Kidney (tissue), 14 donors: ENCODE measurements around the gene JPH3. TPM values are rescaled to one million over a fixed set of nuclear protein-coding genes. Genes with fewer than 3 reads are reported as not detected.

ENCODE experiments used
- DNase-seq, 5 donors: peaks; one replicate each; pipeline ENCODE4 v3.0.0-alpha.2; 2013 to 2020
- FAIRE-seq: peaks from 2 replicates; lab custom pipeline; 2012; peaks lifted over from hg19 to GRCh38; lab: Jason Lieb, UNC
- H3K27ac ChIP-seq, 2 donors: one replicate each; pipeline ENCODE4 v1.7.0; 2013; ENCODE audit warnings: low read depth in 2 of 2, low read length in 2 of 2, inconsistent platforms in 1 of 2
- H3K27me3 ChIP-seq: one replicate; pipeline ENCODE4 v1.7.1; 2013; ENCODE audit warnings: low read length, inconsistent platforms; ENCODE audit not compliant: control insufficient read depth, insufficient read depth
- H3K36me3 ChIP-seq, 3 donors: one replicate each; pipeline versions ENCODE4 v1.7.0 to v1.7.1; 2013; ENCODE audit warnings: low read length in 3 of 3, control low read depth in 1 of 3, inconsistent platforms in 1 of 3; ENCODE audit not compliant: insufficient read depth in 3 of 3, control insufficient read depth in 2 of 3
- H3K4me1 ChIP-seq, 3 donors: one replicate each; pipeline versions ENCODE4 v1.7.0 to v1.7.1; 2013; ENCODE audit warnings: low read length in 3 of 3, inconsistent platforms in 1 of 3, low read depth in 1 of 3; ENCODE audit not compliant: control insufficient read depth in 2 of 3, insufficient read depth in 2 of 3
- H3K4me3 ChIP-seq, 3 donors: one replicate each; pipeline versions ENCODE4 v1.7.0 to v1.8.1; 2013; ENCODE audit warnings: low read length in 3 of 3, control low read depth in 1 of 3, inconsistent platforms in 1 of 3
- H3K9ac ChIP-seq, 3 donors: one replicate each; pipeline versions ENCODE4 v1.7.0 to v1.7.1; 2013; ENCODE audit warnings: low read length in 3 of 3, control low read depth in 1 of 3, inconsistent platforms in 1 of 3
- H3K9me3 ChIP-seq, 3 donors: one replicate each; pipeline versions ENCODE4 v1.7.0 to v1.7.1; 2013; ENCODE audit warnings: low read length in 3 of 3, control low read depth in 1 of 3, inconsistent platforms in 1 of 3; ENCODE audit not compliant: control insufficient read depth in 2 of 3, insufficient read depth in 1 of 3
- intact Hi-C: fragments of 100-400 bp; cut with DNase I; formaldehyde crosslinking; loops from one replicate; pipeline ENCODE4 v1.11.1; 2022
- polyA plus RNA-seq: library from polyadenylated mRNA; stranded (reverse); fragments of 350-450 nt; fragmentation: Illumina TruSeq; extraction: RNeasy Lipid Tissue Mini Kit (QIAGEN cat#74804); gene quantifications from one replicate; pipeline ENCODE4 v1.2.3, GENCODE V29; 2014; ENCODE audit warnings: low read depth, low replicate concordance; ENCODE audit not compliant: insufficient read depth
- total RNA-seq: library from RNA; stranded (reverse); fragmentation: NEBNext Ultra II Directional; extraction: Animal tissue kit (Norgen Biotek cat#: 25700); gene quantifications from one replicate; pipeline ENCODE4 v1.2.1, GENCODE V29; 2021
- TF ChIP-seq, protein P1 (sequence below): IDR thresholded peaks from 3 replicates; pipeline ENCODE4 v1.5.1; 2012; ENCODE audit warnings: mild to moderate bottlenecking, moderate library complexity, borderline replicate concordance; ENCODE audit not compliant: insufficient read depth; ENCODE audit errors: extremely low read depth
- donor health status: control.
- donor health status: control.
- donor health status: control.
- donor health status: control.
- donor health status: control.
- donor health status: DM: yes; HTN: yes; CAD: no.
- donor health status: Normal renal cell carcinoma (clear cell type).

JPH3 gene
- total and polyA plus RNA-seq, 2 donors from 2014 or later: 0.69 TPM; not detected in 1

DNA sequence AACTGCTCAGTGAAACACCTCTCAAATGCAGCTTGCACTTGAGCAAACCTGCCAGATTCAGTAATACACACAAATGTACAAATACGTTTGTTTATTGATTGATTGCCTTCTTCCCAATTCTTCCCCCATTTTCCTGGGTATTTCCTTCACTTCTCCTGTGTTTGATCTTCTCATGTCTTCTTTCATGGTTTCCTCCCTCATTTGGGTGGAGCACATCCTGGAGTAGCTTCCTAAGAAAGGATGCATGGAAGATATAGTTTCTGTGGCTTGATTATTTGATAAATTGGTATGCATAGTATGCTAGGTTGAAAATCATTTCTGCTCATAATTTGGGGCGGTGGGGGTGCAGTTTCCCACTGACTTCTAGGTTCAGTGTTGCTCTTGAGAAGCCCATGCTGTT lies 28.8 kb downstream of the JPH3 start:
- no peak for FAIRE-seq
- intact Hi-C loops: no loop called here

DNA sequence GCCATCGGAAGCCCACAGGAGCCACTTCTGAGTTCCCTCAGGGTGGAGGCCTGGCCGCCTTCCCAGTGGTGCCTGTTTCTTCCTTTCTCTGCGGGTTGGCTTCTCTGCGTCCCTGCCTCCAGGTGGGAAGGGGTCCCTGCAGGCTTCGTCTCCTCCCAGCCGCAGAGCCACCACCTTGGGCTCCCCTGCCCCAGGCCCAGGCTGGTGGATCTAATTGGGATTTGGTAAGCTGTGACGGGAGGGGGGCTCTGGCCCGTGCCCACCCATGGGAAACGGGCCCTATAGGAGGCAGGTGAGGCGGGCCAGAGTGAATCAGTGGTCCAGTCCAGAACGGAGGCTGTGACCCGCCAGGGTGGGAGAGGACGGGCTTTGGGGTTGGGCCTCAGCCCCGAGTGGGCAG lies 32.1 kb downstream of the JPH3 start:
- FAIRE-seq (no peak), DNase-seq (no peak)
- Histone ChIP-seq H3K9ac (no peak overlapping the region), H3K4me1 (peaks cover 0 to 12% (median 0%) of the 10 kb centered on the region in 3 donors), H3K36me3 (no peaks in the 10 kb centered on the region), H3K4me3 (no peak overlapping the region), H3K27ac (no peak overlapping the region), H3K27me3 (no peaks in the 10 kb centered on the region), H3K9me3 (peaks cover 0 to 9% (median 6%) of the 10 kb centered on the region in 3 donors)
- intact Hi-C loops: no loop called here
- TF ChIP-seq, protein P1, sequence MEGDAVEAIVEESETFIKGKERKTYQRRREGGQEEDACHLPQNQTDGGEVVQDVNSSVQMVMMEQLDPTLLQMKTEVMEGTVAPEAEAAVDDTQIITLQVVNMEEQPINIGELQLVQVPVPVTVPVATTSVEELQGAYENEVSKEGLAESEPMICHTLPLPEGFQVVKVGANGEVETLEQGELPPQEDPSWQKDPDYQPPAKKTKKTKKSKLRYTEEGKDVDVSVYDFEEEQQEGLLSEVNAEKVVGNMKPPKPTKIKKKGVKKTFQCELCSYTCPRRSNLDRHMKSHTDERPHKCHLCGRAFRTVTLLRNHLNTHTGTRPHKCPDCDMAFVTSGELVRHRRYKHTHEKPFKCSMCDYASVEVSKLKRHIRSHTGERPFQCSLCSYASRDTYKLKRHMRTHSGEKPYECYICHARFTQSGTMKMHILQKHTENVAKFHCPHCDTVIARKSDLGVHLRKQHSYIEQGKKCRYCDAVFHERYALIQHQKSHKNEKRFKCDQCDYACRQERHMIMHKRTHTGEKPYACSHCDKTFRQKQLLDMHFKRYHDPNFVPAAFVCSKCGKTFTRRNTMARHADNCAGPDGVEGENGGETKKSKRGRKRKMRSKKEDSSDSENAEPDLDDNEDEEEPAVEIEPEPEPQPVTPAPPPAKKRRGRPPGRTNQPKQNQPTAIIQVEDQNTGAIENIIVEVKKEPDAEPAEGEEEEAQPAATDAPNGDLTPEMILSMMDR: no peak

More for the DNA sequence above, 28.8 kb downstream of the JPH3 start:
- no peak for DNase-seq
- Histone ChIP-seq H3K36me3 (no peaks in the 10 kb centered on the region), H3K27me3 (no peaks in the 10 kb centered on the region), H3K9me3 (peaks cover 0 to 9% (median 6%) of the 10 kb centered on the region in 3 donors), H3K4me3 (no peak overlapping the region), H3K9ac (no peak overlapping the region), H3K27ac (no peak overlapping the region), H3K4me1 (peaks cover 0 to 7% (median 0%) of the 10 kb centered on the region in 3 donors)
- TF ChIP-seq, protein P1: no peak

DNA sequence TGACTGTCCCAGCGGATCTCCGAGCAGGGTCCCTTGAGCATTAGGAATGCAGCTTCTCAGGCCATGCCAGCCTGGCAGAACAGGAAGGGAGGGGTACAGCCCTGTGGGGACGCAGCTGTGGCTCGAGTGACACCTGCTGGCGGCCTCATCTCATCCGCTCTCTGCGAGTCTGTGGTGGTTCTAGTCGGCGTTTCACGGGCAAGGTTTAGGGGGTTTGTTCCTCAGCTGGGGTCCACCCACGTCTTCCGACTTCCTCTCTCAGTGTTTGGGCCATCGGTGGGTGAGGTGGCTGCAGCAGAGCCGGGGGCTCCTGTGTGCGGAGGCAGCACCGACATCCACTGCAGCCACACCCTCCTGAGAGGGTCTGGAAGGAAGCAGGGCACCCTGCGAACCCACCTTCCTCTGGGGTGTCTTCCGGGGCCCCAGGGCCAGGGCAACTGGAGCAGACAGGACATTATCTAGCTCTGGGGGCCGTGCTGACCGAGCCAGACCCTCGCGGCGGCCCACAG lies 33.3 kb downstream of the JPH3 start:
- DNase-seq (peak; percentile 60 to 85 (median 63)), FAIRE-seq (no peak)
- intact Hi-C loops: no loop called here
- Histone ChIP-seq H3K9ac (no peak overlapping the region), H3K27ac (no peak overlapping the region), H3K27me3 (no peaks in the 10 kb centered on the region), H3K4me1 (peaks cover 0 to 12% (median 0%) of the 10 kb centered on the region in 3 donors), H3K36me3 (no peaks in the 10 kb centered on the region), H3K4me3 (no peak overlapping the region), H3K9me3 (peaks cover 0 to 9% (median 6%) of the 10 kb centered on the region in 3 donors)
- TF ChIP-seq, protein P1: peak; percentile 68
